ENCODE measurements around the gene DUSP1. TPM values are rescaled to one million over a fixed set of nuclear protein-coding genes. Genes with fewer than 3 reads are reported as not detected.

The DUSP1 gene
- total RNA-seq, 1 donor from 2014 or later, result 250 TPM

DNA sequence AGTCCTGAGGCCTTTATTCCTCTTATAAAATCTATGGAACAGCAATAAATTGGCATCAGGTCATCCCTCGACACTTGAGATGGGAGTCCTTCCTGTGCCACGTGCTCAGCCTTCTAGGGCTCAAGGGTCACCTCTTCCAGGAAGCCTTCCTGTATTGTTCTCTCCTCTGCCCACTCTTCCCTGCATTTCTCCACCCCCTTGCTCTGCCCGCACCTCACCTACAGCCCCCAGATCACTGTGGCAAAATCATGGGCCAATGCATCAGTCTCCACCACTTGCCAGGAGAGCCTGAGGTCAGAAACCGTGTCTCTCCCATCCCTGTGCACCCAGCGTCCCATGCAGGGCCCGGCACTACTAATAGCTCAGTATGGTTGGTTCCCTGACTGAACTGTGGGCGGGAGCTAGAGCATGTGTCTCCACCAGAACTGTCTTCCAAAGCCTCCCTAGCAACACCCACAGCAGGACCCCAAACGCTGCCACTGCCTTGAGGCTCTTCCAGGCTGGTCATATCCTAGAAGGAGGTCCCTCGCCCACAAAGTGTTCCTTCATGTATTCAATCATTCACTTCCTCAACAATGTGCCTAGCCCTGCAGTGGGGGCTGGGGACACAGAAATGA is 13.5 kb downstream of the DUSP1 start:
- Mint-ChIP-seq H3K9me3 (ENCODE audit: unreplicated experiment) (peaks cover 10% of the 10 kb centered on the region), H3K27ac (ENCODE audit: unreplicated experiment) (peak overlapping the region; percentile 92), H3K27me3 (ENCODE audit: unreplicated experiment) (no peaks in the 10 kb centered on the region), H3K4me3 (ENCODE audit: unreplicated experiment) (no peak overlapping the region), H3K4me1 (ENCODE audit: unreplicated experiment) (peaks cover 12% of the 10 kb centered on the region), H3K36me3 (ENCODE audit: unreplicated experiment) (no peaks in the 10 kb centered on the region)
- TF ChIP-seq, protein P1, sequence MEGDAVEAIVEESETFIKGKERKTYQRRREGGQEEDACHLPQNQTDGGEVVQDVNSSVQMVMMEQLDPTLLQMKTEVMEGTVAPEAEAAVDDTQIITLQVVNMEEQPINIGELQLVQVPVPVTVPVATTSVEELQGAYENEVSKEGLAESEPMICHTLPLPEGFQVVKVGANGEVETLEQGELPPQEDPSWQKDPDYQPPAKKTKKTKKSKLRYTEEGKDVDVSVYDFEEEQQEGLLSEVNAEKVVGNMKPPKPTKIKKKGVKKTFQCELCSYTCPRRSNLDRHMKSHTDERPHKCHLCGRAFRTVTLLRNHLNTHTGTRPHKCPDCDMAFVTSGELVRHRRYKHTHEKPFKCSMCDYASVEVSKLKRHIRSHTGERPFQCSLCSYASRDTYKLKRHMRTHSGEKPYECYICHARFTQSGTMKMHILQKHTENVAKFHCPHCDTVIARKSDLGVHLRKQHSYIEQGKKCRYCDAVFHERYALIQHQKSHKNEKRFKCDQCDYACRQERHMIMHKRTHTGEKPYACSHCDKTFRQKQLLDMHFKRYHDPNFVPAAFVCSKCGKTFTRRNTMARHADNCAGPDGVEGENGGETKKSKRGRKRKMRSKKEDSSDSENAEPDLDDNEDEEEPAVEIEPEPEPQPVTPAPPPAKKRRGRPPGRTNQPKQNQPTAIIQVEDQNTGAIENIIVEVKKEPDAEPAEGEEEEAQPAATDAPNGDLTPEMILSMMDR (IDR thresholded peaks at IDR 0.05), result no peak
- DNase-seq (ENCODE audit: extremely low spot score, unreplicated experiment), result no peak

DNA sequence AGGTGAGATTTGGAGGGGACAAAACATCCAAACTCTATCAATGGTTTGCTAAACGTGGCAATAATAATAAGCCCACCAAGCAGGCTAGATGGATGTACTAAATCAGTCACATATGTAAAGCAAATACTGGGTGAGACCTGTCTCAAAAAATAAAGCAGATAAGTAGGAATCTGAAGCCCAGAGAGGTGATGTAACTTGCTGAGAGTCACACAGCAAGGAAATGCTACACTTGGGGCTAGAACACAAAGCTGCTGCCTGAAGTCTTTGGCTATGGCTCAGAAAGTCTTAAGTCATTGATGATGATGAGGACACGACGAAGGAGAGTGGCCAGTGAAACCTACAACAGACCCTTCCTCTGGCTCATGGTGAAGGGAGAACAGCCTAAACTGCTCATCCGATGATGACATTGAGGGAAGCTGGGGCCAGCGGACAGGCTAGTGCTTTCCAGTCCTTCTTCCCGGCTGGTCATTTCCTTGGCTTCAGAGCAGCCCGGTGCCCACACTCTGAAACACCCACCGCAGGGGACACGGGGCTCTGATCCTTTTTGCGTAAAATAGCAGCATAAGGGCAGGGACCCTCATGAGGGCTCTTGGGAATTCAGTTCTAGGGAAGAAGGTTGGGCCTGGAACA is 14.1 kb downstream of the DUSP1 start:
- Mint-ChIP-seq H3K4me1 (ENCODE audit: unreplicated experiment) (peaks cover 12% of the 10 kb centered on the region), H3K9me3 (ENCODE audit: unreplicated experiment) (peaks cover 10% of the 10 kb centered on the region), H3K36me3 (ENCODE audit: unreplicated experiment) (no peaks in the 10 kb centered on the region), H3K4me3 (ENCODE audit: unreplicated experiment) (no peak overlapping the region), H3K27ac (ENCODE audit: unreplicated experiment) (no peak overlapping the region), H3K27me3 (ENCODE audit: unreplicated experiment) (no peaks in the 10 kb centered on the region)
- no peak for DNase-seq (ENCODE audit: extremely low spot score, unreplicated experiment)
- TF ChIP-seq, protein P1 (IDR thresholded peaks at IDR 0.05), result no peak

DNA sequence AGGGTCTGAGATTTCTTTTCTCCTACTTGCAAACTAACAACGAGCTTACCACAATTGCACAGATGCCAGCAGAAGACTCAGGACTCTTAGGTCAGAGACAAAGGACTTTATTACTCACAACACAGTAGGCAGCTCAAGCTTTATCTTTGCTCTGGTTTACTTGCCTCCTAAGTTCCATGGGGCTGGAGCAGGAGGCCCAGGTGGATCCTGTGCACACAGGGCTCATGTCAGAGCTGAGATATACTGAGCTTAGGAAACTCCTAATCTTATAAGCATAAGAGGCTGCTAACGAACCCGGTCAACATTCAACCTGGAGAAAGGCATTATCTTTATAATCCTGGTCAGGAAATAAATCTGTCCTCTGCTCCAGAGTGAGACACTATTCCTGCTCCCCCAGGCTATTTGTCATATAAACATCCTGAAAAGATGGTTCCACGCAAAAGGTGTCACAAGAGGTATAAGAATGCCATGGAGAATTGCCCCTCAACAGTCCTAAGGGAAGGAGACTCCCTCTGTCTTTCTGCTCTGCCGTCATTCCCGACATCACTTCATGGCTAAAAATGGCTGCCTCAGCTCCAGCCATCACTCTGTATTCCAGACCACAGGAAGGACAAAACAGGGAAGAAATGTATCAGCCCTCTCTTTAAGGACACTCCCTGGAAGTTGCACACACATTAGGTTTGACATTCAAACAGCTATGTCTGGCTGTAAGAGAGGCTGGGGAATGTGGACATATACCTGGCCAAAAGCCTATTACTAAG is 16.2 kb downstream of the DUSP1 start:
- H3K9me3 Mint-ChIP-seq (ENCODE audit: unreplicated experiment), result peaks cover 3% of the 10 kb centered on the region
- H3K27ac Mint-ChIP-seq (ENCODE audit: unreplicated experiment), result no peak overlapping the region
- H3K4me3 Mint-ChIP-seq (ENCODE audit: unreplicated experiment), result no peak overlapping the region
- H3K36me3 Mint-ChIP-seq (ENCODE audit: unreplicated experiment), result no peaks in the 10 kb centered on the region
- no peak for DNase-seq (ENCODE audit: extremely low spot score, unreplicated experiment)
- TF ChIP-seq, protein P1 (IDR thresholded peaks at IDR 0.05), result no peak
- H3K27me3 Mint-ChIP-seq (ENCODE audit: unreplicated experiment), result no peaks in the 10 kb centered on the region
- peaks cover 20% of the 10 kb centered on the region for H3K4me1 Mint-ChIP-seq (ENCODE audit: unreplicated experiment)

- DNase-seq (ENCODE audit: extremely low spot score, unreplicated experiment), result no peak
- Mint-ChIP-seq H3K27ac (ENCODE audit: unreplicated experiment) (no peak overlapping the region), H3K4me1 (ENCODE audit: unreplicated experiment) (peaks cover 20% of the 10 kb centered on the region), H3K4me3 (ENCODE audit: unreplicated experiment) (no peak overlapping the region), H3K27me3 (ENCODE audit: unreplicated experiment) (no peaks in the 10 kb centered on the region), H3K9me3 (ENCODE audit: unreplicated experiment) (peaks cover 3% of the 10 kb centered on the region), H3K36me3 (ENCODE audit: unreplicated experiment) (no peaks in the 10 kb centered on the region)
- TF ChIP-seq, protein P1 (IDR thresholded peaks at IDR 0.05), result no peak
These were observed 17.9 kb downstream of the DUSP1 start for GRCh38 chr5:172753101-172753500.

Data from osteocyte (in vitro differentiated cells).